Suprapubic skin (tissue), 3 donors: ENCODE data around the gene ISX.

Experiments used
- CTCF ChIP-seq, 2 donors: fragments of 200-600 bp in 1 of 2; fragments of 450-650 bp in 1 of 2; sonication (generic) in 1 of 2; IDR thresholded peaks; one replicate each; pipeline ENCODE4 v1.5.1; 2016 to 2019; ENCODE audit warnings: antibody characterized with exemption in 2 of 2, mild to moderate bottlenecking in 1 of 2, moderate library complexity in 1 of 2
- POLR2A ChIP-seq, 2 donors: fragments of 450-650 bp; IDR thresholded peaks; one replicate each; pipeline ENCODE4 v1.6.1; 2017; ENCODE audit warnings: antibody characterized with exemption in 2 of 2, mild to moderate bottlenecking in 2 of 2, moderate library complexity in 2 of 2

DNA sequence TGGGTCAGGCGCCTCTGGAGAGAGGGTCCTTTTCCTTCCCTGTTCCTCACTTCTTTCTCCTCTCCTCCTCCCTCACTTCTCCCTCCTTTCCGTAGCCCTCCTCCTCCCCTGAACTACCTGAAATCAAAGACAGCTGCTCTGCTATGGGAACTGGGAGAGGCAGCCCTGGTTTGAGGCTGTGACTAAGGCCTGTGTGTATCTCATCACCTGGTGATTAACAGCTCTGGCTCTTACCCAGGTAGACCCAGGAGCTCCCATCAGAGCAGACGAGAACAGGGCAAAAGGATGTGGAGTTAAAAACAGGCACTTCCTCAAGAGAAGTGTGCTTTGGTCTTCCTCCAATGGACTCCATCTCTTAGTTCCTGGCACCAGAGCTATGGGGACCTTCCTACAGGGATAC lies 5.8 kb downstream of the ISX start:
- TF ChIP-seq CTCF (IDR thresholded peaks at IDR 0.05) (no peak), POLR2A (IDR thresholded peaks at IDR 0.05) (no peak)
